HG03354 (cell line): ENCODE results near the gene TGFBR3L.
A peak's percentile ranks its signal among the peaks of the same experiment; 100 is the strongest.

ENCODE experiments used
- ATAC-seq: cut with Tn5 transposase; IDR thresholded peaks from one replicate; pipeline ENCODE4 v1.9.1; 2021; ENCODE audit warnings: mild to moderate bottlenecking; ENCODE audit not compliant: unreplicated experiment, poor library complexity, severe bottlenecking

The TGFBR3L gene

GRCh38 chr19:7914598-7915045, at the start of gene TGFBR3L:
TGFBR3L (plus strand) TSS chr19:7914830.
- no peak for ATAC-seq

GRCh38 chr19:7865262-7865911, 49.2 kb upstream of the TGFBR3L start:
- no peak for ATAC-seq

- ATAC-seq, result no peak
Measured at GRCh38 chr19:7866399-7867091, 48.1 kb upstream of the TGFBR3L start.

DNA sequence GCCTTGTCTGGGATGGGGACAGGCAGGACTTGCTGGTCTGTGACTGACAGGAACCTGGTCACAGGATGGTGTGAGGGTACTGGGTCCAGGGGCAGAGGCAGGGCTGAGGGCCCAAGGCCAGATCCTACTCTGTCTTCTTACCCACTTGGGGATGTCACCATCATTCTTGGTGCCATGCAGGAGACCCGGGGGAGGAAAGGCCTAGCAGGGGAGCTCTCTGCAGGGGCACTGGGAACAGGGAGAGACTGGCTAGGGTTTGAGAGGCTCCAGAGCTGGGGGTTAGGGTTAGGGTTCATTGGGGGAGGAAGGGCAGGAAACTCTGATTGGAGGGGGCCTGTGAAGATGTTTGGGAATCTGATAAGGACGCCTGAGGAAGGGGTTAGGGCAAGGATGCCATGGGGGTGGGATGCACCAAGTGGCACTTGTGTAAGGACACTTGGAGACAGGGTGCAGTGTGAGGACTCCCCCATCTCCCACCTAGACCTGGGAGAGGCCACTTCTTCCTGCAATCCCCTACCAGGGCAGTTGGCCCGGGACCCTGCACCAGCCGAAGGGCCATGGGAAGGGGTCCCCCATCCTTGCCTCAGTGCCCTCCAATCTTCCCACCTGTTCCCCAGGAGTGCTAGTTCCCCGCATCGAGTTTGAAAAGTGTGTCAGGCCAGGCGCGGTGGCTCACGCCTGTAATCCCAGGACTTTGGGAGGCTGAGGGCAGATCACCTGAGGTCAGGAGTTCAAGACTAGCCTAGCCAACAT, 47.4 kb upstream of the TGFBR3L start:
- no peak for ATAC-seq

GRCh38 chr19:7868326-7868670, 46.3 kb upstream of the TGFBR3L start:
- no peak for ATAC-seq

- peak; percentile 71 for ATAC-seq
Measured at GRCh38 chr19:7868671-7869452, 45.8 kb upstream of the TGFBR3L start.

GRCh38 chr19:7869453-7869909, 45.1 kb upstream of the TGFBR3L start:
- peak; percentile 50 for ATAC-seq

GRCh38 chr19:7869910-7870511, 44.6 kb upstream of the TGFBR3L start:
- ATAC-seq, result no peak

- no peak for ATAC-seq
Measured at GRCh38 chr19:7870571-7871436, 43.8 kb upstream of the TGFBR3L start.

GRCh38 chr19:7871437-7872305, 43.0 kb upstream of the TGFBR3L start:
- ATAC-seq, result no peak

- ATAC-seq, result no peak
Measured at GRCh38 chr19:7872306-7873204, 42.1 kb upstream of the TGFBR3L start.

- ATAC-seq, result no peak
Measured at GRCh38 chr19:7873304-7874075, 41.1 kb upstream of the TGFBR3L start.

GRCh38 chr19:7874076-7874896, 40.3 kb upstream of the TGFBR3L start, which contains the start of gene PRR36:
PRR36 (minus strand) TSS chr19:7874390; CDS start chr19:7873689, 701 bp downstream.
- no peak for ATAC-seq

DNA sequence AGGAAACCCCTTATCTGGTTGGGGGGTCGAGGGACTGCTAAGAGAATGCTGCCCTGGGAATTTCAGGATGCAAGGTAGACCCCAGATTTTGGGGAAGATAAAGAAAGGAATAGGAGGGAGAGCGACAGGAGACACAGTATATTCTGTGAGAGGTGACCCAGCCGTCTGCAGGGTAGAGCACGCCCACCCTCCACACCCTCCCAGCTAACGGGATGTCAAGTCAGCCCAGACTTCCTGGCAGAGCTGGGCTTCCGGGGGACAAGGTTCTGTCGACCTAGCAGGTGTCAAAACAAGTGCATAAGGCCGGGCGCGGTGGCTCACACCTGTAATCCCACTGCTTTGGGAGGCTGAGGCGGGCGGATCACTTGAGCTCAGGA, 39.7 kb upstream of the TGFBR3L start:
- ATAC-seq, result no peak

- ATAC-seq, result no peak
Measured at GRCh38 chr19:7877249-7877836, 37.3 kb upstream of the TGFBR3L start.
